GM12878 (cell line): Measurements from ENCODE around the gene SNURF. TPM values are rescaled to one million over a fixed set of nuclear protein-coding genes. Genes with fewer than 3 reads are reported as not detected.

ENCODE experiments used
- BHLHE40 ChIP-seq, 2 experiments: fragments of 450-650 bp in 1 of 2; IDR thresholded peaks; 2 replicates each; pipeline ENCODE4 v1.6.1; 2011 to 2017; ENCODE audit warnings: low read depth in 2 of 2, borderline replicate concordance in 1 of 2, improper control_type of control experiment in 1 of 2, low read length in 1 of 2, mild to moderate bottlenecking in 1 of 2
- CHD1 ChIP-seq: IDR thresholded peaks from 2 replicates; pipeline ENCODE4 v1.6.1; 2012; ENCODE audit warnings: low read depth, low read length, improper control_type of control experiment
- CHD2 ChIP-seq: IDR thresholded peaks from 2 replicates; pipeline ENCODE4 v1.6.1; 2011; ENCODE audit warnings: low read depth, low read length, improper control_type of control experiment, borderline replicate concordance
- DPF2 ChIP-seq: fragments of 450-650 bp; IDR thresholded peaks from 2 replicates; pipeline ENCODE4 v1.6.1; 2017; ENCODE audit warnings: mild to moderate bottlenecking
- EZH2 ChIP-seq: IDR thresholded peaks from 2 replicates; pipeline ENCODE4 v1.6.1; 2012; ENCODE audit warnings: low read depth, mild to moderate bottlenecking, control low read depth, inconsistent platforms, low read length, borderline replicate concordance; ENCODE audit not compliant: control insufficient read depth
- IKZF1 ChIP-seq: fragments of 450-650 bp; conservative IDR thresholded peaks from 2 replicates; pipeline ENCODE4 v1.6.1; 2017; ENCODE audit warnings: antibody characterized with exemption, mild to moderate bottlenecking
- IKZF2 ChIP-seq, 2 experiments: fragments of 450-650 bp; IDR thresholded peaks; 2 replicates each; pipeline ENCODE4 v1.6.1; 2017; ENCODE audit warnings: mild to moderate bottlenecking in 2 of 2, moderate library complexity in 2 of 2
- MEF2A ChIP-seq: IDR thresholded peaks from 2 replicates; pipeline ENCODE4 v1.6.1; 2011; ENCODE audit warnings: low read depth, mild to moderate bottlenecking, low read length, moderate library complexity; ENCODE audit not compliant: insufficient read depth
- MTA3 ChIP-seq: IDR thresholded peaks from 2 replicates; pipeline ENCODE4 v1.6.1; 2012; ENCODE audit warnings: low read length, inconsistent platforms, borderline replicate concordance
- PML ChIP-seq: IDR thresholded peaks from 2 replicates; pipeline ENCODE4 v1.6.1; 2012; ENCODE audit warnings: low read length, inconsistent platforms
- POLR2AphosphoS5 ChIP-seq: IDR thresholded peaks from 2 replicates; pipeline ENCODE4 v1.6.1; 2011; ENCODE audit warnings: mild to moderate bottlenecking, low read length, inconsistent platforms
- RAD51 ChIP-seq: fragments of 450-650 bp; IDR thresholded peaks from 2 replicates; pipeline ENCODE4 v1.6.1; 2016; ENCODE audit warnings: moderate library complexity, mild to moderate bottlenecking, inconsistent platforms
- SMAD1 ChIP-seq: fragments of 450-650 bp; IDR thresholded peaks from 2 replicates; pipeline ENCODE4 v1.6.1; 2018; ENCODE audit warnings: mild to moderate bottlenecking, low read depth; ENCODE audit not compliant: partially characterized antibody
- STAT1 ChIP-seq: fragments of 450-650 bp; conservative IDR thresholded peaks from 2 replicates; pipeline ENCODE4 v1.6.1; 2014; ENCODE audit warnings: antibody characterized with exemption, mild to moderate bottlenecking
- SUZ12 ChIP-seq: fragments of 200-600 bp; sonication (generic); IDR thresholded peaks from one replicate; pipeline ENCODE4 v1.6.1; 2018; ENCODE audit warnings: antibody characterized with exemption, mild to moderate bottlenecking; ENCODE audit not compliant: unreplicated experiment
- TAF1 ChIP-seq: IDR thresholded peaks from 2 replicates; pipeline ENCODE4 v1.6.1; 2011; ENCODE audit warnings: mild to moderate bottlenecking, low read depth, low read length, borderline replicate concordance
- TCF12 ChIP-seq: IDR thresholded peaks from 2 replicates; pipeline ENCODE4 v1.6.1; 2011; ENCODE audit warnings: low read depth, mild to moderate bottlenecking, low read length
- TCF7 ChIP-seq: IDR thresholded peaks from 2 replicates; pipeline ENCODE4 v1.6.1; 2014; ENCODE audit warnings: antibody characterized with exemption, borderline replicate concordance
- YY1 ChIP-seq: IDR thresholded peaks from 2 replicates; pipeline ENCODE4 v1.6.1; 2011; ENCODE audit warnings: low read depth, mild to moderate bottlenecking, low read length
- ZNF384 ChIP-seq: IDR thresholded peaks from 2 replicates; pipeline ENCODE4 v1.6.1; 2012; ENCODE audit warnings: low read depth, mild to moderate bottlenecking, low read length, improper control_type of control experiment, borderline replicate concordance
- polyA plus RNA-seq, 11 experiments: library from polyadenylated mRNA; depleted of rRNA in 4 of 11; unstranded in 6 of 11; stranded (reverse) in 5 of 11; fragments of >200 nt; fragmentation: Nextera tagmentation in 4 of 11; fragmentation: Illumina TruSeq in 1 of 11; extraction: Ambion mirVana in 4 of 11; extraction: Trizol in 1 of 11; gene quantifications; 1 replicate in 1 of 11; 2 replicates in 10 of 11; pipeline versions ENCODE4 v1.2.1 to v1.2.3, GENCODE V29; 2011 to 2016; ENCODE audit warnings: inconsistent platforms in 2 of 11, missing spikeins in 2 of 11, low read depth in 1 of 11
- total RNA-seq, 4 experiments: library from RNA; depleted of rRNA in 3 of 4; stranded (reverse); fragments of >200 nt in 3 of 4; fragmentation: Illumina TruSeq in 1 of 4; extraction: Trizol in 1 of 4; gene quantifications; 2 replicates each; pipeline versions ENCODE4 v1.2.1 to v1.2.3, GENCODE V29; 2013 to 2021
- TF ChIP-seq, protein P1 (sequence below): fragments of 450-650 bp; IDR thresholded peaks from 2 replicates; pipeline ENCODE4 v1.6.1; 2016; ENCODE audit warnings: mild to moderate bottlenecking
- TF ChIP-seq, protein P2 (sequence below): fragments of 450-650 bp; IDR thresholded peaks from 2 replicates; pipeline ENCODE4 v1.6.1; 2017; ENCODE audit warnings: mild to moderate bottlenecking
- TF ChIP-seq, protein P3 (sequence below): fragments of 450-650 bp; IDR thresholded peaks from 2 replicates; pipeline ENCODE4 v1.6.1; 2016; ENCODE audit warnings: mild to moderate bottlenecking
- TF ChIP-seq, protein P4 (sequence below): fragments of 450-650 bp; IDR thresholded peaks from 2 replicates; pipeline ENCODE4 v1.6.1; 2017; ENCODE audit warnings: antibody characterized with exemption, mild to moderate bottlenecking, moderate library complexity

SNURF gene
- total and polyA plus RNA-seq, 10 of the 15 experiments (the other 5 are each of a cell fraction or from before 2014, with no cell fraction given) = 2.6 to 25.4 (median 8.9) TPM

DNA sequence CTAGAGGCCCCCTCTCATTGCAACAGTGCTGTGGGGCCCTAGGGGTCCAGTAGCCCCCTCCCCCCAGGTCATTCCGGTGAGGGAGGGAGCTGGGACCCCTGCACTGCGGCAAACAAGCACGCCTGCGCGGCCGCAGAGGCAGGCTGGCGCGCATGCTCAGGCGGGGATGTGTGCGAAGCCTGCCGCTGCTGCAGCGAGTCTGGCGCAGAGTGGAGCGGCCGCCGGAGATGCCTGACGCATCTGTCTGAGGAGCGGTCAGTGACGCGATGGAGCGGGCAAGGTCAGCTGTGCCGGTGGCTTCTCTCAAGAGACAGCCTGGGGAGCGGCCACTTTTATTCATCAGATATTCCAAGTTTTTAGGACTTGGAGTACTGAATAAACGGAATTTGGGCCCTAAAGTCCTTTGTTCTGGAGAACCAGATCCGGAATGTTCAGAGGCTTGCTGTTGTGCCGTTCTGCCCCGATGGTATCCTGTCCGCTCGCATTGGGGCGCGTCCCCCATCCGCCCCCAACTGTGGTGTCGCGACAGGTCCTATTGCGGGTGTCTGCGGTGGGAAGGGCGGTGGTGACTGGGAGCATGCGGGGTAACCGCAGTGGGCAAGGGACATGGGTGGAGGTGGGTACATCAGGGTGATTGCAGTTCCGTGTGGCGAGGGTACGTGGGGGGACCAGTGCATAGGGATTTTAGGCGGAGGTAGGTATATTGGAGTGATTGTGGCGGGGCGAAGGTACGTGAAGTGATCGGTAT lies at the start of gene SNURF, which contains the start of gene SNRPN (continued):
- TF ChIP-seq CHD2 (no peak), RAD51 (no peak), CHD1 (no peak), TCF12 (no peak), POLR2AphosphoS5 (peak; percentile 90), IKZF1 (peak; percentile 75), TAF1 (peak; percentile 74; the same call in 1 of the 2 replicates), IKZF2 (IDR thresholded peaks at IDR 0.05) (0 out of 4 replicates have a peak, but pooled peaks of 1 of the 2 experiments have one; percentile 10), BHLHE40 (IDR thresholded peaks at IDR 0.05; ENCODE audit: borderline replicate concordance in 1 of 2, low read depth in 2 of 2, low read length in 1 of 2) (peak in 1 of 2 experiments; percentile 23; a peak in 1 of 4 replicates), DPF2 (0 out of 2 replicates have a peak, but pooled peaks have one; percentile 12), YY1 (0 out of 2 replicates have a peak, but pooled peaks have one; percentile 23), PML (no peak), EZH2 (no peak), MTA3 (no peak), TCF7 (no peak), ZNF384 (no peak), STAT1 (no peak), SUZ12 (no peak), MEF2A (no peak), SMAD1 (no peak)
- TF ChIP-seq, protein P1, sequence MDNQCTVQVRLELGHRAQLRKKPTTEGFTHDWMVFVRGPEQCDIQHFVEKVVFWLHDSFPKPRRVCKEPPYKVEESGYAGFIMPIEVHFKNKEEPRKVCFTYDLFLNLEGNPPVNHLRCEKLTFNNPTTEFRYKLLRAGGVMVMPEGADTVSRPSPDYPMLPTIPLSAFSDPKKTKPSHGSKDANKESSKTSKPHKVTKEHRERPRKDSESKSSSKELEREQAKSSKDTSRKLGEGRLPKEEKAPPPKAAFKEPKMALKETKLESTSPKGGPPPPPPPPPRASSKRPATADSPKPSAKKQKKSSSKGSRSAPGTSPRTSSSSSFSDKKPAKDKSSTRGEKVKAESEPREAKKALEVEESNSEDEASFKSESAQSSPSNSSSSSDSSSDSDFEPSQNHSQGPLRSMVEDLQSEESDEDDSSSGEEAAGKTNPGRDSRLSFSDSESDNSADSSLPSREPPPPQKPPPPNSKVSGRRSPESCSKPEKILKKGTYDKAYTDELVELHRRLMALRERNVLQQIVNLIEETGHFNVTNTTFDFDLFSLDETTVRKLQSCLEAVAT = 0 out of 2 replicates have a peak, but pooled peaks have one; percentile 21
- TF ChIP-seq, protein P2, sequence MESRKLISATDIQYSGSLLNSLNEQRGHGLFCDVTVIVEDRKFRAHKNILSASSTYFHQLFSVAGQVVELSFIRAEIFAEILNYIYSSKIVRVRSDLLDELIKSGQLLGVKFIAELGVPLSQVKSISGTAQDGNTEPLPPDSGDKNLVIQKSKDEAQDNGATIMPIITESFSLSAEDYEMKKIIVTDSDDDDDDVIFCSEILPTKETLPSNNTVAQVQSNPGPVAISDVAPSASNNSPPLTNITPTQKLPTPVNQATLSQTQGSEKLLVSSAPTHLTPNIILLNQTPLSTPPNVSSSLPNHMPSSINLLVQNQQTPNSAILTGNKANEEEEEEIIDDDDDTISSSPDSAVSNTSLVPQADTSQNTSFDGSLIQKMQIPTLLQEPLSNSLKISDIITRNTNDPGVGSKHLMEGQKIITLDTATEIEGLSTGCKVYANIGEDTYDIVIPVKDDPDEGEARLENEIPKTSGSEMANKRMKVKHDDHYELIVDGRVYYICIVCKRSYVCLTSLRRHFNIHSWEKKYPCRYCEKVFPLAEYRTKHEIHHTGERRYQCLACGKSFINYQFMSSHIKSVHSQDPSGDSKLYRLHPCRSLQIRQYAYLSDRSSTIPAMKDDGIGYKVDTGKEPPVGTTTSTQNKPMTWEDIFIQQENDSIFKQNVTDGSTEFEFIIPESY = no peak
- TF ChIP-seq, protein P3, sequence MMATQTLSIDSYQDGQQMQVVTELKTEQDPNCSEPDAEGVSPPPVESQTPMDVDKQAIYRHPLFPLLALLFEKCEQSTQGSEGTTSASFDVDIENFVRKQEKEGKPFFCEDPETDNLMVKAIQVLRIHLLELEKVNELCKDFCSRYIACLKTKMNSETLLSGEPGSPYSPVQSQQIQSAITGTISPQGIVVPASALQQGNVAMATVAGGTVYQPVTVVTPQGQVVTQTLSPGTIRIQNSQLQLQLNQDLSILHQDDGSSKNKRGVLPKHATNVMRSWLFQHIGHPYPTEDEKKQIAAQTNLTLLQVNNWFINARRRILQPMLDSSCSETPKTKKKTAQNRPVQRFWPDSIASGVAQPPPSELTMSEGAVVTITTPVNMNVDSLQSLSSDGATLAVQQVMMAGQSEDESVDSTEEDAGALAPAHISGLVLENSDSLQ = no peak
- TF ChIP-seq, protein P4, sequence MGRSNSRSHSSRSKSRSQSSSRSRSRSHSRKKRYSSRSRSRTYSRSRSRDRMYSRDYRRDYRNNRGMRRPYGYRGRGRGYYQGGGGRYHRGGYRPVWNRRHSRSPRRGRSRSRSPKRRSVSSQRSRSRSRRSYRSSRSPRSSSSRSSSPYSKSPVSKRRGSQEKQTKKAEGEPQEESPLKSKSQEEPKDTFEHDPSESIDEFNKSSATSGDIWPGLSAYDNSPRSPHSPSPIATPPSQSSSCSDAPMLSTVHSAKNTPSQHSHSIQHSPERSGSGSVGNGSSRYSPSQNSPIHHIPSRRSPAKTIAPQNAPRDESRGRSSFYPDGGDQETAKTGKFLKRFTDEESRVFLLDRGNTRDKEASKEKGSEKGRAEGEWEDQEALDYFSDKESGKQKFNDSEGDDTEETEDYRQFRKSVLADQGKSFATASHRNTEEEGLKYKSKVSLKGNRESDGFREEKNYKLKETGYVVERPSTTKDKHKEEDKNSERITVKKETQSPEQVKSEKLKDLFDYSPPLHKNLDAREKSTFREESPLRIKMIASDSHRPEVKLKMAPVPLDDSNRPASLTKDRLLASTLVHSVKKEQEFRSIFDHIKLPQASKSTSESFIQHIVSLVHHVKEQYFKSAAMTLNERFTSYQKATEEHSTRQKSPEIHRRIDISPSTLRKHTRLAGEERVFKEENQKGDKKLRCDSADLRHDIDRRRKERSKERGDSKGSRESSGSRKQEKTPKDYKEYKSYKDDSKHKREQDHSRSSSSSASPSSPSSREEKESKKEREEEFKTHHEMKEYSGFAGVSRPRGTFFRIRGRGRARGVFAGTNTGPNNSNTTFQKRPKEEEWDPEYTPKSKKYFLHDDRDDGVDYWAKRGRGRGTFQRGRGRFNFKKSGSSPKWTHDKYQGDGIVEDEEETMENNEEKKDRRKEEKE = no peak
